Measurements from ENCODE around the gene SLC25A1.
"Not testable (repeated sequence)": the region's sequence is repeated elsewhere in the genome, so short reads cannot be mapped to it uniquely, and the experiment has no call there.

GRCh38 chr22:19158649-19159048 lies 19.9 kb downstream of the SLC25A1 start:
- TF ChIP-seq CTCF (conservative IDR thresholded peaks at IDR 0.05; ENCODE audit: low read depth, low read length); POLR2A (IDR thresholded peaks at IDR 0.05; ENCODE audit: low read depth, low read length); ELK1 (IDR thresholded peaks at IDR 0.05; ENCODE audit: borderline replicate concordance, low read depth, low read length); SMC3 (IDR thresholded peaks at IDR 0.05; ENCODE audit: low read depth, low read length); RAD21 (IDR thresholded peaks at IDR 0.05; ENCODE audit: low read length); FOS (IDR thresholded peaks at IDR 0.05; ENCODE audit: low read depth, low read length); RFX5 (IDR thresholded peaks at IDR 0.05; ENCODE audit: low read depth, low read length); CEBPB (IDR thresholded peaks at IDR 0.05; ENCODE audit: low read depth, low read length); BHLHE40 (IDR thresholded peaks at IDR 0.05; ENCODE audit: low read depth, low read length); MXI1 (IDR thresholded peaks at IDR 0.05; ENCODE audit: borderline replicate concordance, low read depth, low read length): not testable (repeated sequence)
